ENCODE data around the gene ADRA2B. TPM values are rescaled to one million over a fixed set of nuclear protein-coding genes. Genes with fewer than 3 reads are reported as not detected.

ADRA2B gene
- total RNA-seq, 1 donor from 2014 or later, result 0.49 TPM

- TF ChIP-seq, protein P1, sequence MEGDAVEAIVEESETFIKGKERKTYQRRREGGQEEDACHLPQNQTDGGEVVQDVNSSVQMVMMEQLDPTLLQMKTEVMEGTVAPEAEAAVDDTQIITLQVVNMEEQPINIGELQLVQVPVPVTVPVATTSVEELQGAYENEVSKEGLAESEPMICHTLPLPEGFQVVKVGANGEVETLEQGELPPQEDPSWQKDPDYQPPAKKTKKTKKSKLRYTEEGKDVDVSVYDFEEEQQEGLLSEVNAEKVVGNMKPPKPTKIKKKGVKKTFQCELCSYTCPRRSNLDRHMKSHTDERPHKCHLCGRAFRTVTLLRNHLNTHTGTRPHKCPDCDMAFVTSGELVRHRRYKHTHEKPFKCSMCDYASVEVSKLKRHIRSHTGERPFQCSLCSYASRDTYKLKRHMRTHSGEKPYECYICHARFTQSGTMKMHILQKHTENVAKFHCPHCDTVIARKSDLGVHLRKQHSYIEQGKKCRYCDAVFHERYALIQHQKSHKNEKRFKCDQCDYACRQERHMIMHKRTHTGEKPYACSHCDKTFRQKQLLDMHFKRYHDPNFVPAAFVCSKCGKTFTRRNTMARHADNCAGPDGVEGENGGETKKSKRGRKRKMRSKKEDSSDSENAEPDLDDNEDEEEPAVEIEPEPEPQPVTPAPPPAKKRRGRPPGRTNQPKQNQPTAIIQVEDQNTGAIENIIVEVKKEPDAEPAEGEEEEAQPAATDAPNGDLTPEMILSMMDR (IDR thresholded peaks at IDR 0.05), result no peak
- TF ChIP-seq POLR2AphosphoS5 (IDR thresholded peaks at IDR 0.05; ENCODE audit: insufficient read depth in 1 of 2, low read depth in 1 of 2) (no peak), POLR2A (IDR thresholded peaks at IDR 0.05) (no peak)
- Histone ChIP-seq H3K9me3 (peaks cover 8% of the 10 kb centered on the region), H3K27ac (no peak overlapping the region), H3K27me3 (no peaks in the 10 kb centered on the region), H3K4me3 (no peak overlapping the region), H3K4me1 (peaks cover 9% of the 10 kb centered on the region), H3K36me3 (no peaks in the 10 kb centered on the region)
- intact Hi-C loops (cut with DNase I), result no loop called here
- DNase-seq (ENCODE audit: extremely low spot score in 2 of 2), result no peak
These were observed 9.2 kb downstream of the ADRA2B start for GRCh38 chr2:96106991-96107707.

DNA sequence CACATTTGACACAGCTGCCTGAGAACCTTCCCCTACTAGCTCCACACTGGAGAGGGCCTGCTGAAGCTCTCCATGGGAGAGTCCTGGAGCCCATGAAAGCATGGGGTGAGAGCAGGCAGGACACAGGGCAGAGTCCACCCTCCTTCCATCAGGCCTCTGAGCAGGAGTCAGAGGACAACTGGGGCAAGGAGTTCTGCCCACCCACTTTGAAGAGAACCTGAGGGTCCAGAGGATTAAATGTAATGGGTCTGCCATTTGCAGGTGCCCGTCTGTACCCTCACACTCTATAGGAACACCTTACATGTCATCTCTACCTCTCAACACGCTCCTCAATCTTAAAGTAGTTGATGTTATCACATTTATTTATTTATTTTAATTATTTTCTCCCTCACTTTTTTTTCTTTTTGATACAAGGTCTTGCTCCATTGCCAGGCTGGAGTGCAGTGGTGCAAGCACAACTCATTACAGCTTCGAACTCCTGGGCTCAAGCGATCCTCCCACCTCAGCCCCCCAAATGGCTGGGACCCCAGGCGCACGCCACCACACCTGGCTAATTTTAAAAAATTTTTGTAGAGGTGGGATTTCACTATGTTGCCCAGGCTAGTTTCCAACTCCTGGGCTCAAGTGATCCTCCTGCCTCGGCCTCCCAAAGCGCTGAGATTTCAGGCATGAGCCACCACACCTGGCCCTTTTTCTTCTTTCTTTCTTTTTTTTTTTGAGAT lies 10.2 kb downstream of the ADRA2B start:
- TF ChIP-seq POLR2AphosphoS5 (IDR thresholded peaks at IDR 0.05; ENCODE audit: insufficient read depth in 1 of 2, low read depth in 1 of 2) (no peak), POLR2A (IDR thresholded peaks at IDR 0.05) (no peak)
- TF ChIP-seq, protein P1 (IDR thresholded peaks at IDR 0.05), result no peak
- Histone ChIP-seq H3K4me3 (no peak overlapping the region), H3K36me3 (no peaks in the 10 kb centered on the region), H3K27me3 (no peaks in the 10 kb centered on the region), H3K4me1 (peaks cover 9% of the 10 kb centered on the region), H3K27ac (no peak overlapping the region), H3K9me3 (peaks cover 8% of the 10 kb centered on the region)
- intact Hi-C loops (cut with DNase I), result no loop called here
- DNase-seq (ENCODE audit: extremely low spot score in 2 of 2), result no peak

DNA sequence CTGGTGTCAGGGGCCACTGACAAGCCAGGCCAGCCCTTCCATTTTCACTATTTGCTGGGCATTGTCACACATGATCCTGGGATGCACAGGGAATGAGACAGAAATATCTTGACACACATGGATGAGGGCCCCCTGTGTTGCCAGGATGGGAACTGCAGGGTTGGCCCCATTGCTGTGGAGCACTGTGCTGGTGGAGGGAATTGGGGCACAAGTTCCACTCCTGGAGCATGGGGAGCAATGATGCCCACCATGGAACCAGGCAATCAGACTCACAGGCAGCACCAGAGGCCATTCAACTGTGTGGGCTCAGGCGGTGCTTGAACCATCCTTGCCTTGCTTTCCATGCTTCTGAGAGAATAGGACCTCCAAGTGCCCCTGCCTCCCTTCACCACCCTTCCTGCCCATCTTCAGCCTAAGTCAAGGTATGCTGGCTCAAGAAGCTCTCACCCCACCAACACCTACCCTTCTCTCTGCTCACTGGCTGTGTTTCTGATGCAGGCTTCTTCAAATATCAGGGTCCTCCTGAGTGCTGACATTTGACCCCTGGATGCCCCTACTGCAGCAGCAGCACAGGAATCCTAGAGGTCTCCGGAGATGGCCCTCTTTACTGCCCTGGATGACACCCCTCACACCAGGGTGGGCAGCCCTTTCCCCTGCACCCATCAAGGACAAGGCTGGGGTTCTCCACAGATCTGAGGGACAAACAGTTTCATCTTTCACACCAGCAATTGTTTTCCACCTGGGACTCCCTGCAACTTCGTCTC lies 11.0 kb downstream of the ADRA2B start:
- no peak for DNase-seq (ENCODE audit: extremely low spot score in 2 of 2)
- H3K4me3 ChIP-seq, result no peak overlapping the region
- no peak for TF ChIP-seq POLR2A (IDR thresholded peaks at IDR 0.05)
- TF ChIP-seq POLR2AphosphoS5 (IDR thresholded peaks at IDR 0.05; ENCODE audit: insufficient read depth in 1 of 2, low read depth in 1 of 2), result no peak
- TF ChIP-seq, protein P1 (IDR thresholded peaks at IDR 0.05), result no peak

DNA sequence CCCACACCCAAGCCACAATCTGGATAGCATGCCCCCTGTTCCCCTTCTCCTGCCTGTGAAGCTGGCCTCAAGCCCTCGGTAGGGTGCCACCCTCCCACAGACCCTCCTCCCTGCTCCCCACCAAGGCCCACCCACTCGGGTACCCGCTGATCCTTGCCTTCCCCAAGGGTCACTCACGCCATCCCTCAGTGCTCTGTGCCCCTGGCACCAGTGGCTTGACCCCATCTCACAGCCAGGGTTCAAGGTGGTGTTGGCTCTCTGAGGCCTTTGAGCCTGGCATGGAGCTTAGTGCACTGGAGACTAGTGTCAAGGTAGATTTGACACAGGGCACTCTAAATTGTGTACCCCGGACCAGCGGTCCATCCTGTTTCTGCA lies 11.9 kb downstream of the ADRA2B start:
- peaks cover 8% of the 10 kb centered on the region for H3K9me3 ChIP-seq
- intact Hi-C loops (cut with DNase I), result no loop called here
- H3K27ac ChIP-seq, result no peak overlapping the region
- no peaks in the 10 kb centered on the region for H3K27me3 ChIP-seq
- no peak for DNase-seq (ENCODE audit: extremely low spot score in 2 of 2)
- TF ChIP-seq, protein P1 (IDR thresholded peaks at IDR 0.05), result no peak
- no peak for TF ChIP-seq POLR2A (IDR thresholded peaks at IDR 0.05)
- no peak for TF ChIP-seq POLR2AphosphoS5 (IDR thresholded peaks at IDR 0.05; ENCODE audit: insufficient read depth in 1 of 2, low read depth in 1 of 2)
- no peak overlapping the region for H3K4me3 ChIP-seq
- H3K4me1 ChIP-seq, result peaks cover 9% of the 10 kb centered on the region
- no peaks in the 10 kb centered on the region for H3K36me3 ChIP-seq

More for the DNA sequence above, 11.0 kb downstream of the ADRA2B start:
- no peak overlapping the region for H3K27ac ChIP-seq
- no peaks in the 10 kb centered on the region for H3K36me3 ChIP-seq
- H3K4me1 ChIP-seq, result peaks cover 9% of the 10 kb centered on the region
- H3K9me3 ChIP-seq, result peaks cover 8% of the 10 kb centered on the region
- intact Hi-C loops (cut with DNase I), result no loop called here
- no peaks in the 10 kb centered on the region for H3K27me3 ChIP-seq
